HepG2 (cell line): ENCODE measurements around the gene KRTAP5-6. TPM values are rescaled to one million over a fixed set of nuclear protein-coding genes. Genes with fewer than 3 reads are reported as not detected.

Experiments used
- ATAD3A ChIP-seq: sonication (generic); formaldehyde crosslinking; IDR thresholded peaks from 2 replicates; pipeline ENCODE4 v1.4.0; 2020; ENCODE audit warnings: missing genetic modification reagents
- ATF7-NPFF ChIP-seq: sonication (generic); formaldehyde crosslinking; IDR thresholded peaks from 2 replicates; pipeline ENCODE4 v1.8.1; 2023; ENCODE audit warnings: mild to moderate bottlenecking, low read depth, missing genetic modification reagents, moderate library complexity
- CBX1 ChIP-seq: IDR thresholded peaks from one replicate; pipeline ENCODE4 v1.6.1; 2016; ENCODE audit warnings: antibody characterized with exemption, low read depth
- CREB1 ChIP-seq, 2 experiments: fragments of 450-650 bp in 1 of 2; IDR thresholded peaks; 2 replicates each; pipeline ENCODE4 v1.6.1; 2016 to 2017; ENCODE audit warnings: control low read depth in 1 of 2, mild to moderate bottlenecking in 1 of 2, missing compliant biosample characterization in 1 of 2, missing genetic modification characterization in 1 of 2
- GATAD2A ChIP-seq: IDR thresholded peaks from 2 replicates; pipeline ENCODE4 v1.6.1; 2016
- HCFC1 ChIP-seq: fragments of 150-350 bp; IDR thresholded peaks from 2 replicates; pipeline ENCODE4 v1.6.1; 2014; ENCODE audit warnings: low read depth, low read length
- HES4 ChIP-seq: sonication (generic); formaldehyde crosslinking; IDR thresholded peaks from 2 replicates; pipeline ENCODE4 v1.9.0; 2021; ENCODE audit warnings: mild to moderate bottlenecking, missing genetic modification reagents, borderline replicate concordance
- JUN ChIP-seq: sonication (generic); formaldehyde crosslinking; IDR thresholded peaks from 2 replicates; pipeline ENCODE4 v1.4.0; 2020; ENCODE audit warnings: mild to moderate bottlenecking, missing genetic modification reagents
- MIXL1 ChIP-seq: IDR thresholded peaks from 2 replicates; pipeline ENCODE4 v1.6.1; 2016
- PAF1 ChIP-seq: IDR thresholded peaks from 2 replicates; pipeline ENCODE4 v1.6.1; 2016; ENCODE audit warnings: missing genetic modification reagents, missing compliant biosample characterization
- PAX8 ChIP-seq: sonication (generic); formaldehyde crosslinking; IDR thresholded peaks from 2 replicates; pipeline ENCODE4 v1.8.0; 2022; ENCODE audit warnings: mild to moderate bottlenecking, missing genetic modification reagents, borderline replicate concordance
- PCBP1 ChIP-seq: fragments of 200-400 bp; formaldehyde crosslinking; IDR thresholded peaks from 2 replicates; pipeline ENCODE4 v1.6.1; 2017; ENCODE audit warnings: mild to moderate bottlenecking, low read depth, low read length, borderline replicate concordance
- ZKSCAN8 ChIP-seq: IDR thresholded peaks from 2 replicates; pipeline ENCODE4 v1.6.1; 2016; ENCODE audit warnings: borderline replicate concordance, missing genetic modification reagents, missing compliant biosample characterization
- ZNF263 ChIP-seq: sonication (generic); formaldehyde crosslinking; IDR thresholded peaks from 2 replicates; pipeline ENCODE4 v1.4.0; 2020; ENCODE audit warnings: missing genetic modification reagents
- ZNF605 ChIP-seq: sonication (generic); formaldehyde crosslinking; IDR thresholded peaks from 2 replicates; pipeline ENCODE4 v1.8.0; 2022; ENCODE audit warnings: mild to moderate bottlenecking, missing genetic modification reagents
- ZNF788 ChIP-seq: sonication (generic); formaldehyde crosslinking; IDR thresholded peaks from 2 replicates; pipeline ENCODE4 v1.5.0; 2020; ENCODE audit warnings: mild to moderate bottlenecking, missing genetic modification reagents, borderline replicate concordance
- ZNF792 ChIP-seq: IDR thresholded peaks from 2 replicates; pipeline ENCODE4 v1.6.1; 2016
- polyA plus RNA-seq, 8 experiments: library from polyadenylated mRNA; depleted of rRNA in 3 of 8; stranded (reverse) in 7 of 8; unstranded in 1 of 8; fragments of >200 nt; fragmentation: Illumina TruSeq in 4 of 8; extraction: Trizol in 4 of 8; gene quantifications; 2 replicates each; pipeline versions ENCODE4 v1.2.1 to v1.2.3, GENCODE V29; 2011 to 2016; ENCODE audit warnings: low read depth in 4 of 8, missing spikeins in 1 of 8, mixed read lengths in 1 of 8; ENCODE audit not compliant: insufficient read depth in 1 of 8
- total RNA-seq, 5 experiments: library from RNA; depleted of rRNA; stranded (reverse); fragments of >200 nt; fragmentation: Illumina TruSeq; extraction: Trizol; gene quantifications; 2 replicates each; pipeline ENCODE4 v1.2.3, GENCODE V29; 2016; ENCODE audit warnings: low read depth in 1 of 5
- TF ChIP-seq, protein P1 (sequence below): IDR thresholded peaks from 2 replicates; pipeline ENCODE4 v1.4.0; 2020; ENCODE audit warnings: mild to moderate bottlenecking, missing genetic modification reagents
- TF ChIP-seq, protein P2 (sequence below): sonication (generic); formaldehyde crosslinking; IDR thresholded peaks from 2 replicates; pipeline ENCODE4 v1.8.1; 2023; ENCODE audit warnings: mild to moderate bottlenecking, moderate library complexity, missing genetic modification reagents

The KRTAP5-6 gene
- total and polyA plus RNA-seq, 2 of the 13 experiments (the other 11 are each of a cell fraction or from before 2014, with no cell fraction given) = not detected

DNA sequence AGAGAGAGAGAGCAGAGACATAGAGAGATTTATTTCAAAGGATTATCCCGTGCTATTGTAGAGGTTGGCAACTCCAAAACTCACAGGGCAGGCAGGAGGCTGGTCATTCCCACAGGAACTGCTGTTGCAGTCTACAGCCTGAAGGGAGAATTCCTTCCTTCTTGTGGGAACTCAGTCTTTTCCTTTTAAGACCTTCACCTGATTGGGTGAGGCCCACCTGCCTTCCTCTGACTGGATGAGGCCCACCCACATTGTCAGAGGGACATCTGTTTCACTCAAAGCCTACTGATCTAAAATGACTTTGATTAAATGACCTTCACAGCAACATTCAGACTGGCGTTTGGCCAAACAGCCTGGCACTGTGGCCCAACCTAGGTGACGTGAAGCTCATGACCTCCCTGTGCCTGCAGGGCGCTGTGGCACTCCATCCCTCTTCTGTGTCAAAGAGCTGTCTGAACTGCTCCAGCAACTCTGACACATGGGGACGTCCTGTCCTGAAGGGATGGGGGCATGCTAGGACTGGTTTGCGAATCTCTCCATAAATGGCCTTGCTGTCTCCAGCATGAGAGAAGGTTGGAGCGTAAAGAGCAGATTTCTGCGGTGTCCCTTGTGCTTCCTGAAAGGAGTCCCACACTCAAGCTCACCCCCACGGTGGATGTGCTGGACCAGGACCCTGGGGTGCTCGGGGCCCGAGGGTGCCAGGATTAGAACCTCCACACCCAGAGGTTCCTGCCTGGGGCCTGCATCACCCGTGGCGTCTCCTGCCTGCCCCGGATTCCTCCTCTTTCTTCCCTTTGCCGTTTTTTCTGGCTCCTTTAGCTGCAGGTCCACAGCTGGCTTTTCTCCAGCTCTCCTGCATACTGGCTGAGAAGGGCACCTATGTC is 46.7 kb upstream of the KRTAP5-6 start (continued):
- TF ChIP-seq, protein P1, sequence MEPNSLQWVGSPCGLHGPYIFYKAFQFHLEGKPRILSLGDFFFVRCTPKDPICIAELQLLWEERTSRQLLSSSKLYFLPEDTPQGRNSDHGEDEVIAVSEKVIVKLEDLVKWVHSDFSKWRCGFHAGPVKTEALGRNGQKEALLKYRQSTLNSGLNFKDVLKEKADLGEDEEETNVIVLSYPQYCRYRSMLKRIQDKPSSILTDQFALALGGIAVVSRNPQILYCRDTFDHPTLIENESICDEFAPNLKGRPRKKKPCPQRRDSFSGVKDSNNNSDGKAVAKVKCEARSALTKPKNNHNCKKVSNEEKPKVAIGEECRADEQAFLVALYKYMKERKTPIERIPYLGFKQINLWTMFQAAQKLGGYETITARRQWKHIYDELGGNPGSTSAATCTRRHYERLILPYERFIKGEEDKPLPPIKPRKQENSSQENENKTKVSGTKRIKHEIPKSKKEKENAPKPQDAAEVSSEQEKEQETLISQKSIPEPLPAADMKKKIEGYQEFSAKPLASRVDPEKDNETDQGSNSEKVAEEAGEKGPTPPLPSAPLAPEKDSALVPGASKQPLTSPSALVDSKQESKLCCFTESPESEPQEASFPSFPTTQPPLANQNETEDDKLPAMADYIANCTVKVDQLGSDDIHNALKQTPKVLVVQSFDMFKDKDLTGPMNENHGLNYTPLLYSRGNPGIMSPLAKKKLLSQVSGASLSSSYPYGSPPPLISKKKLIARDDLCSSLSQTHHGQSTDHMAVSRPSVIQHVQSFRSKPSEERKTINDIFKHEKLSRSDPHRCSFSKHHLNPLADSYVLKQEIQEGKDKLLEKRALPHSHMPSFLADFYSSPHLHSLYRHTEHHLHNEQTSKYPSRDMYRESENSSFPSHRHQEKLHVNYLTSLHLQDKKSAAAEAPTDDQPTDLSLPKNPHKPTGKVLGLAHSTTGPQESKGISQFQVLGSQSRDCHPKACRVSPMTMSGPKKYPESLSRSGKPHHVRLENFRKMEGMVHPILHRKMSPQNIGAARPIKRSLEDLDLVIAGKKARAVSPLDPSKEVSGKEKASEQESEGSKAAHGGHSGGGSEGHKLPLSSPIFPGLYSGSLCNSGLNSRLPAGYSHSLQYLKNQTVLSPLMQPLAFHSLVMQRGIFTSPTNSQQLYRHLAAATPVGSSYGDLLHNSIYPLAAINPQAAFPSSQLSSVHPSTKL (CRISPR knock-in tag) = no peak
- TF ChIP-seq ZNF263 = no peak
- no peak for TF ChIP-seq HCFC1
- TF ChIP-seq HES4 (CRISPR knock-in tag) = no peak
- no peak for TF ChIP-seq ATF7-NPFF
- TF ChIP-seq, protein P2, sequence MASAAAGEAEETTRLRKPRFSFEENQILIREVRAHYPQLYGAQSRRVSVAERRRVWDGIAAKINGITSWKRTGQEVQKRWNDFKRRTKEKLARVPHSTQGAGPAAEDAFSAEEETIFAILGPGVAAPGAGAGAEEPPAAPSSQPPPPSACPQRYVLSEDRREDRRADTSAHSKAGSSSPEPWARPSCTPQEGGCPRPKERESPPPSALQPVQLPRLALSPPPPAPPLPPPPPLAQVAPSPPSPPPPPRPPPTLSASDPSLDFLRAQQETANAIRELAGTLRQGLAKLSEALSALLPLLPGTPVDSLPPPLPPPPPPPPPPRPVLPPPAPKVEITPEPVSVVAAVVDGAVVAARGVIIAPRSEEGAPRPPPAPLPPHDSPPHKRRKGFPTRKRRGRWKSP (CRISPR knock-in tag) = no peak
- no peak for TF ChIP-seq ZNF792 (CRISPR knock-in tag)
- no peak for TF ChIP-seq ZKSCAN8 (CRISPR knock-in tag)
- TF ChIP-seq GATAD2A (CRISPR knock-in tag) = 0 out of 2 replicates have a peak, but pooled peaks have one; percentile 6
- TF ChIP-seq ATAD3A (CRISPR knock-in tag) = no peak
- TF ChIP-seq MIXL1 = no peak
- no peak for TF ChIP-seq CREB1 (IDR thresholded peaks at IDR 0.05)
- TF ChIP-seq CREB1 (CRISPR knock-in tag; IDR thresholded peaks at IDR 0.05) = no peak
- no peak for TF ChIP-seq ZNF605 (CRISPR knock-in tag)
- TF ChIP-seq JUN (CRISPR knock-in tag) = no peak
- 0 out of 2 replicates have a peak, but pooled peaks have one; percentile 31 for TF ChIP-seq ZNF788
- no peak for TF ChIP-seq PCBP1
- TF ChIP-seq PAF1 (CRISPR knock-in tag) = no peak
- no peak for TF ChIP-seq CBX1
- TF ChIP-seq PAX8 (CRISPR knock-in tag) = no peak
- TF ChIP-seq, all 625 proteins: peak for 4
